GM03348 (cell line): ENCODE results near the gene WNK3.
"Not testable (repeated sequence)": the region's sequence is repeated elsewhere in the genome, so short reads cannot be mapped to it uniquely, and the experiment has no call there.

Experiments
- DNase-seq: peaks from one replicate; pipeline ENCODE4 v3.0.0; 2012; ENCODE audit warnings: low spot score

WNK3 gene

DNA sequence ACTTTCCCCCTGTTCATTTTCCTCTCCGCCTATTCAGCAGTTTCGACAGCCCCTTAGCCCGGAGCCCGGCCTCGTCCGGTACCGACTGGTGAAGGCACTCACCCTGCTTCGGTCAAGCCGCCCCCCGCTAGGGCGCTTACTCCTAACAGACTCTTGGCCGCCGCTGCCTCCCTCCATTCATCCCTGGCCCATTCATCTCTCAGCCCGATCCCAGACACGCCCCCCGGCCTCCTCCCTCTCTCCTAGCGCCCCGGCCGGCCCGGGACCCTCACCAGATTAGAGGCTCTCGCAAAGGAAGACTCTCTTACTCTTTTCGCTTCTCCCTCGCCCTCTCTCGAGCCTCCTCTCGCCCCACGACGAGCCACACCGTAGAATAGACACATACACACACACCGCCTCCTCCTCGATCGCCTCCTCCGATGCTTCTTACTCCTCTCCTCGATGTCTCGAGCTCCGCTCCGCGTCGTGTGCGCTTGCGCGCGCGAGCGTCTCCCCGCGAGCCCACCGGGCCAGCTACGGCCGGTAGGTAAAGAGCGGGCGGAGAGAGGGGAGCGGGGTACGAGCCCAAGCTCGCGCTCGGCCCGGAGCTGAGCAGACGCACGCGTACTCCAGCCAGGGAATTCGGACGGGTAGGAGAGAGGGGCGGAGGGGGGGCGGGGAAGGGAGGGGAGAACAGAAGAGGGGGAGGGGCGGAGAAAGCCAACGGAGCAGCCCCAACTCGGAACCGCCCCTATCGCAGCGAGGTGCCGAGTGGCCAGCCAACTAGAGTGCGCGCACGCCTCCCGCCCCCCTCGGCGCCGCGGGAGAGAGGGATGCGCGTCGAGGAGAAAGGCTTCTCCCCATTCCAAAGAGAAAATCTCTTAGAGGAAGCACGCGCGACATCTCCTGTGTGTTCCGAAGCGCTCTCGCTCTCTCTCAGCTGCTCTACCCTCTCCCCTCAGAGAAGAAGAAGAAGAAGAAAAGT lies at the start of gene WNK3:
TSS of gene WNK3 (minus strand) at position 633 of the 964 bp plus-strand sequence.
- peak; percentile 37 for DNase-seq

DNA sequence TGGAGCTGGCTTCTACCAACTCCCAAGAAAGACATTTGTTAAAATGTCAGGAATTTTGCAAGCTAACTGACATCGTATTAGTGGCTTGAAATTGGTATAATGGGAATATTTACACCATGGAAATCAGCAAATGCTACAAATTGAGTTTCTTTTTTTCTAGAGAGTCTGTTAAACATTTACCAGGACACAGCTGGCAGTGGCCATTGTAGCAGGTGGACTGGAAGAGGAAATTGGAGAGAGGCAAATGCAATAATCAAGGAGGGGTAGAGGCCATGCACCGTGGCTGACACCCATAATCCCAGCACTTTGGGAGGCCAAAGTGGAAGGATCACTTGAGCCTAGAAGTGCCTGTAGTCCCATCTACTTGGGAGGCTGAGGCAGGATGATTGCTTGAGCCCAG lies 49.4 kb upstream of the WNK3 start:
- no peak for DNase-seq

DNA sequence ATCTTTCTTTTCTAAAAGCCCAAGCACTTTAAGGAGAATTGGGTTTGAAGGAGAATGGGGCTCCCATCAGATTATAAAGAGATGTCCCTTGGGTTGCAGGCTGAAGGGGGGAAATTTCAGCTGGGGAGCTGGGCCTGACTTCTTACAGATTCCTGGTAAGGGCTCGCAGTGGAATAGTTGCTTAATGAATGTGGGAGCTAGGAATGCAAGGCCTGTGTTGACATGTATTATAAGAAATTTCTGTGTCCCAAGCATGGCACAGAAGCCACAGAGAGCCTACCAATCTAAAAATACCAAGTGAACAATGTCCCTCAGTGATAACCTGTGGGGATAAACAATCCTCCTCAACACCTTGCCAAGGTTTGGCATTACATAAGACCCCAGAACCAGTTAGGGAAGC lies 39.3 kb upstream of the WNK3 start:
- DNase-seq, result peak; percentile 6

DNA sequence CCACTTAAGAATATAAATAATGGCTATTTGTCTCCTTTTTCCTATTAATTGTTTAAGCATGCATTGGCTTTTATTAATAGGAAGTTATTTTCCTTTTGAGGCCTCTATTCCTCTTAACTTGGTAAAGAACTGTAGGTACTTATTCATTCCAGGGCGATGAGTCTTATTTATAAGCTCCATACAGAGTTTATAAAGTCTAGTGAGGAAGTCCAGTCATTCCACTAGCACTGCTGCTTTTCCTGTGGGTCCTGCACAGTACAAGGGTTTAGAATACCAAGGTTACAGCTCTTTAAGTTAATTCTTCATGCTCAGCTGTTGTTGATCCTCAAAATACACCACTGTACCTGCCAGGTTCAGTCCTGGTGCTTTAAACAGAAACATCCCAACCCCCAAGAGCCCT lies 28.5 kb upstream of the WNK3 start:
- no peak for DNase-seq

DNA sequence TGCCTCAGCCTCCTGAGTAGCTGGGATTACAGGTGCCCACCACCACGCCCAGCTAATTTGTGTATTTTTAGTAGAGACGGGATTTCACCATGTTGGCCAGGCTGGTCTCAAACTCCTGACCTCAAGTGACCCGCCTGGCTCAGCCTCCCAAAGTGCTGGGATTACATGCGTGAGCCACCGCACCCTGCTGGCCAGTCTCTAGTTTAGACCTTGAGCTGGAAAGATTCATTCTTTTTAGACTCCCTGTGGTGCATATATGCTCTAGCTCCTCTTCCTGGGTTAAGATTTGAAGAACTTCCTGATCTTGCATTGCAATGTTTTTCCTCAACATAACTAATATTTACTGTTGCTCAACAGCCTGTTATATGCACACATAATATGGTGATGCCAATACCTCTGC lies 26.8 kb upstream of the WNK3 start:
- DNase-seq, result not testable (repeated sequence)

DNA sequence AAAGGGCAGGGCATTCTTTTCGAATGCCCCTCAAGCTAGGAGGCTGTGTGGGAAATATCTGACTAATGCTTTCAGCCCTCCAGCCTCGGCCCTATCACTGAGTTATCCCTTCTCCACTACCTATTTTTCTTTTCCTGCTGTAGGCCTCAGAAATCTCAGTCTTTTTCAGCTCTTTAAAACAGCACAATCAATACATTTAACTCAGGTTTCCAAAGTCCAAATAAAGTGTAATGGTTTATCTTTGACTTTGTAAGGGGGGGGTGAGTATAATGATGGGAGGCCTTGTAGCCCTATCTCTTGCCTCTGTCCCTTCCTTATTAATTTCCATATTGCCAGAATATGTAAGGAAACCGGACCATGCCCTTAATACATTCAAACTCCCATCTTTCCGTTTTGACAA lies 1.6 kb upstream of the WNK3 start:
- DNase-seq, result no peak

DNA sequence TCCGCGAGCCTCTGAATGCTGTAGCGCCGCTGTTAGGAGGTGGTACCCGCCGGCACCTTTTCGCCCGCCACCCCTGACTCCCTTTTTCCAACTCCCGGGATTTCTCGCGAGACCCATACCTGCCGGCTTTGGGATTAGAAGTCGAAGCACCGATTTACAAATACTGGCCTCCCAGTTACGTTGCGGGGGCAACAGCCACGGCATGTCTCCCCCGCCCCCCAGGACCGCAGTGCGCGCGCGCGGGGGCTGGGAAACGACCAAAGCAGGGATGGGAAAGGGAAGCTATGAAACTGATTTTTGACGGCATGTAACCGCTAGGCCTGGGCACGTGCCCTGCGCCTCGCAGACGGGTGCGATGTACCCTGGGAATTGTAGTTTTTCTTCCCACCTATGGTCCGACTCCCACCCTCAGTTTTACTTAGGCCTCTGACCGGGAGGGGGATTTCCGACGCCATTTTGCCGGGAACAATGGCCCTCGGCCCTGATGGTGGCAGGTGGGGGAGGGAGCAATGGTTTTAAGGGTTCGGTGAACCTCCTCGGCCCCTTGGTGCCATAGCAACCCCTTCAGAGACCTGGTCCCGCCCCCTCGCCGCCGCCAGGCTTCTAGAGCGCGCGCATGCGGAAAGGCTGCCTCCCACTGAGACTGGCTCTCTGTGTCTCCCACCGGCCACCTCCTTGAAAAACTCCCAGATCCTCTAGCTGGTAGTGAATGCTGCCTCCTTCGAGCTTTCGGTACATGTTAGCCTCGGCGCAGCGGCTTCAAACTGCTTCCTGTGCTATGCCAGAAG lies 772 bp upstream of the WNK3 start:
- peak; percentile 8 for DNase-seq

DNA sequence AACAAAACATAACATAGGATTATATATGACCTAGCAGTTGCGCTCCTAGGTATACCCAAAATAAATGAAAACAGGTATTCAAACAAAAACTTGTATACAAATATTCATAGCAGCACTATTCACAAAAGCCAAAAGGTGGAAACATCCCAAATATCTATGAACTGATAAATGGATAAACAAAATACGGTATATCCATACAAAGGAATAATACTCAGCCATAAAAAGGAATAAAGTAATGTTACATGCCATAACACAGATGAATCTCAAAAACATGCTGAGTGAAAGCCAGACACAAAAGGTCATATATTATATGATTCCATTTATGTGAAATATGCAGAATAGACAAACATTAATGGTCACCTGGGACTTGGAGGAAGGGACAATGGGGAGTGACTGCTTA lies 5.2 kb downstream of the WNK3 start:
- DNase-seq, result no peak

DNA sequence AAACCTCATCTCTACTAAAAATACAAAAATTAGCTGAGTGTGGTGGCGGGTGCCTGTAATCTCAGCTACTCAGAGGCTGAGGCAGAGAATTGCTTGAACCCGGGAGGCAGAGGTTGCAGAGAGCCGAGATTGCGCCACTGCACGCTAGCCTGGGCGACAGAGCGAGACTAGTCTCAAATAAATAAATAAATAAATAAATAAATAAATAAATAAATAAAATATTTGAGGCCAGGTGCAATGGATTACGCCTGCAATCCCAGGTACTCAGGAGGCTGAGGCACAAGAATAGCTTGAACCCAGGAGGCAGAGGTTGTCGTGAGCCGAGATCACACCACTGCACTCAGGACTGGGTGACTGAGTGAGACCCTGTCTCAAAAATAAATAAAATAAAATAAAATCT lies 20.5 kb downstream of the WNK3 start:
- not testable (repeated sequence) for DNase-seq

DNA sequence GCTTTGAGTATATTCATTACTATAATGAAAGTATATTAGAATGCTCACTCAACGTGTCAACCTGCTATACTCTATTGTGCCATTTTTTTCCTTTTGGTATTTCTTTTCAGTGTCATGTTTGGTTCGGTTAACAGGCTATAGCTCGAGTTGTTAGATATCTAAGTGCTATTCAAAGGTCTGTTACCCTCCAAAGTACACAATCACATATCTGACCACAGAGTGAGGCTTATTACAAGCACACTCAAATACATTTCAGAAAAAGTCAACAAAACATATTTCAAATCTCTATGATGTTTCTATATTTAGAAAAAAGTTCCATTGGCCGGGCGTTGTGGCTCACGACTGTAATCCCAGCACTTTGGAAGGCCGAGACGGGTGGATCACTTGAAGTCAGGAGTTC lies 32.8 kb downstream of the WNK3 start:
- DNase-seq, result no peak

DNA sequence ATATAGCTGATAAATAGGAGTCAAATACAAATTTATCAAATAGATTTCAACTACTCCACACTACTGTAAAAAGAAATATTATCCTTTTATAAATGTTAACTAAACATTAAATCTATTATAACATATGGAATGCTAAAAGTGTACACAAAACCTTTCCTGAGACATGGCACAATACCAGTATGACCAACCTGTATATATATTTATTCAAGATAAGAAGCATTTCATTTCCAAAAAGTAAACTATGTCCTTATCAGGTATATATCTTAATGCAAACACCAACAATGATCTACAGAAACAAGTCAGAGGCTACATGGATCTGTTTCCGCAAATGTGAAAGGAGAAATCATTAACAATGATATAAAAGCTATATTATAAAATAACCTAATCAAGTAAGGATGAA lies 37.8 kb downstream of the WNK3 start:
- DNase-seq, result no peak

DNA sequence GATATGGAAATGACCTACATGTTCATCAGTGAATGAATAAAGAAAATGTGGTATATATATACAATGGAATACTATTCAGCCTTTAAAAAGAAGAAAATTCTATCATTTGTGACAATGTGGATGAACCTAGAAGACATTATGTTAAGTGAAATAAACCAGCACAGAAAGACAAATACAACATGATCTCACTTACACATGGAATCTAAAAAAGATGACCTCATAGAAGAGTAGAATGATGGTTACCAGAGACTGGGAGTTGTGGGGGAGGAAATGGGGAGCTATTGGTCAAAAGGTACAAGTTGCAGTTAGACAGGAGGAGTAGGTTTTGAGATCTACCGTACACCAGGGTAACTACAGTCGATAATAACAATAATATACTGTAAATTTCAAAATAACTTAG lies 51.5 kb downstream of the WNK3 start:
- DNase-seq, result no peak

DNA sequence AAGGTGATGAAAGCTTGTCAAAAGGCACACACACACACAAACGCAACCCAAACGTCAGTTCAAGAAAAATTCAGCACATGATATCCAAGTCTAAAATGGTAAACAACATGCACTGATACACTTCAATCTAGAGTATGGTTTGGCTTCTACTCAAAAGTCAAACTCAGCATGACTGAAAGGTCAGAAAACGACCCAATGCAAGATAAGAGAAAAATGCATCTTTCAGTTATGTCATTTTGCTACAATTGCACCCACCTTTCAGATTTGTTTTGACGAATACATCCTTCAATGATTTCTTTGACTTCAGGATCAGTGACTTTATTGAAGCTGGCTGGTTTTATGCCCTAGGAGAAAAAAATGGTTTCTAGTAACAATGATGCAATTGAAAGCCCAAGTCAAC lies 56.3 kb downstream of the WNK3 start:
- DNase-seq, result no peak

DNA sequence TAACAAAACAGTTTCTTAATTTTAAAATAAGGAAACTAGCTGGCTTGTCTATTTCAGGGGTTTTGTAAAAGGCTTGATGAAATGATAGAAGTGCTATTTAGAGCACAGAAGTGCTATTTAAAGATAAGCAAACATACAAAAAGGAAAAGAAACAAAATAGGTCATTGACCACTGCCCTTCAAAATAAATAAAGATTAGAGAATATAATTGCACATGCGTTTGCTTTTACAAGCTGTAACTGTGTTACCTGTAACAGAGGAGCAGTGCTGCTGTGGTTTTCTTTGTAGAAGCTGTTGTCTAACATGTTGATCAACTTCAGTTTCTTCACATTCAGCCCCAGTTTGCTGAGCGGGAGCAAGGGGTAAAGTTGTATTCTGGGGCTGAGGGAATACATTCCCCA lies 63.5 kb downstream of the WNK3 start:
- no peak for DNase-seq

DNA sequence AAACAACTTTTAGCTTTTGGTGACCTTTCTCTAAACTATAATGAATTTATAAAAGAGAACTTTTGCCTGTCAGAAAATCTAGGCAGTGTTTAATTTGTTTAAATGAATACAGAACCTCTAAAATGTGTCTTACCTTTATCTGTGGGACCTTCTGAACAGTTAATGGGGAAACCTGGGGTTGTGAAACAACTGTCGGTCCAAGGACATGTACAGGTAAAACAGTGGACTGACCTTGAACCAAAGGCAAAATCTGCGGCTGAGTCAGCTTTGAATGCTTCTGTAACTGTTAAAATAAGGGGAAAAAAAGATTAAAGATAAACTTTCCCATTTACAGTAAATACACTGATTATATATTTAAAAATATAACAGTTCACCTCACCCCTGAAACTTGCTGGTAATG lies 65.1 kb downstream of the WNK3 start:
- DNase-seq, result no peak

DNA sequence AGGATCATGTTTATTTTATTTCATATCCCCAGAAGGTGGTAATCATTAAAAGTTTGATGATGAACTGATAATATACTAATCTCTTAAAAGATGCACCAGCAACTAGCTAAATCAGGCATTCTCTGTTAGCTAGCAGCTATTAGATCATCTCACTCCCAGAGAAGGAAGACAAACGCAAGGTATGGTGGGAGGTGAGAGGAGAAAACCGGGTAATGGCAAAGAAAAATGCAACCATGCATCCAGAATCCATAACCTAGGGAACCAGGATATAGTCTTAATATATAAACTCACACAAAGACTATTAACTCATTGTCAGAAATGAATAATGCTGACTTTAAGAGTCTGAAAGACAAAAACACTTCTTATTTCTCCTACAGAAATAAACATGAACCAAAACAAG lies 66.1 kb downstream of the WNK3 start:
- DNase-seq, result no peak

DNA sequence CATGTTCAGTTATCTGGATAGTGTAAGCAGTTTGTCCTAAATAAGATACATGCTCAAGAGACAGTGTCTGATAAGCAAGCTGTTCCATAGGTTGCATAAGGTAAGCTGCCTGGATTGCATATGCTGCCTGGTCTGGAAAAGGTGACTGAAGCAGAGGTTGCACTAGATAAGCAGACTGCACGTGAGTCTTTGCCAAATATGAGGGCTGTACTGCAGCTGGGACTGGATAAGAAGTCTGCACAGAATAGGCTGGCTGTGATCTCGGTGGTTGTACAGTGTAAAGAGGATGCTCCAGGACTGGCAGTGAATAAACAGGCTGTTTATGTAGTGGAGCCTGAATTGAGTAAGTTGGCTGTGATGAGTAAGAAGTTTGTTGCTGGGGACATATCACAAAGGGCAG lies 68.9 kb downstream of the WNK3 start:
- DNase-seq, result no peak

DNA sequence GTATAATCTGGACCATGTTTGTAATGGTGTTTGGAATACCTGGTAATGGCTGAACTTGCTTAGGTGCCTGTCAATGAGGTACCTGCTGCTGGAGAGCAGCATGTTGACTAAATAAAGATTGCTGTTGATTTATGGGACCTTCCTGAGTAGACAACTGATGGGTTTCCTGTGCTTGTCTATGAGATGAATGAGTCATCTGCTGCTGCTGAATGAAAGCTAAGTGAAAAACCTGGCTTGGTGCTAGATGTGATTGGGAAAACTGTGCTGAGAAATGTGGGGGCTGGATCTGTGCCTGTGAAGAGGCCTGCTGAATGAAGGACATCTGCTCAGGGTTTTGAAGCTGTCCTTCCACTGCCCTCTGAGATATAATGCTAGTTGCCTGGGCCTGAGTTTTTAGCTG lies 69.6 kb downstream of the WNK3 start:
- DNase-seq, result no peak

DNA sequence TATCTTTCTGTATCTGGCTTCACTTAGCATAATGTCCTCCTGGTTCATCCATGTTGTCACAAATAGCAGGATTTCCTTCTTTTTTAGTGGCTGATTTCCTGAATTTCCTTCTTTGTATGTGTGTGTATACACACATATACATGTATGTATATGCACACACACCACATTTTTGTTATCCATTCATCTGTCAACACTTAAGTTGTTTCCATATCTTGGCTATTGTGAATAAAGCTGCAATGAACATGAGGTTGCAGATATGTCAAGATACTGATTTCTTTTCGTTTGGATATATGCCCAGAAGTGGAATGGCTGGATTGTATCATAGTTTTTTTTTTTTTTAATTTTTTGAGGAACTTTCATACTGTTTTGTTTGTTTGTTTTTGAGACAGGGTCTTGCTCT lies 76.2 kb downstream of the WNK3 start:
- no peak for DNase-seq

DNA sequence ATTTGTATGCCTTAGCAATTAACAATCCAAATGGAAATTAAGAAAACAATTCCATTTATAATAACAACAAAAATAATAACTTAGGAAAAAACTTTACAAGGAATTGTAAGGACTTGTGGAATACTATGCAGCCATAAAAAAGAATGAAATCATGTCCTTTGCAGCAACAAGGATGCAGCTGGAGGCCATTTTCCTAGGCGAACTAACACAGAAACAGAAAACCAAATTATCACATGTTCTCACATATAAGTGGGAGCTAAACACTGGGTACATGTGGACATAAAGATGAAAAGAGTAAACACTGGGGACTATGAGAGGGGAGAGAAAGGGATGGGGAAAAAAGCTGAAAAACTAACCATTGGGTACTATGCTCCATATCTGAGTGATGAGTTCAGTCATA lies 77.4 kb downstream of the WNK3 start:
- DNase-seq, result no peak

DNA sequence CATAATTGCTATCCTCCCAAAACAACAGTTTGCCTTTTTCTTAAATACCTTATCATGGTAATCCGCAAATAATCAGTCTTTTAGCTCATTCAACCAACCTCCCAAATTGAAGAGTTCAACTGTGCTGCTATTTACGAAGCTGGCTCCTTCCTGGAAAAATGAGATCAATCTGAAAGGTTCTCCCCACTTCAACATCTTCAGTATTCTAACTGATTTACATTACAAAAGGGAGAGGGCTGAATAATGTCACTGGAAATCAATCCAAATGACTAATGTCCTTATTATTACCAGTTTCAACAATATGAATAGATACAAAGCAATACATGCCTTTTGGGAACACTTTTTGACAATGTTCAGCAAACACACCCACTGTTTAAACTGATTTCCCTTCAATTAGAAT lies 86.2 kb downstream of the WNK3 start:
- DNase-seq, result no peak

DNA sequence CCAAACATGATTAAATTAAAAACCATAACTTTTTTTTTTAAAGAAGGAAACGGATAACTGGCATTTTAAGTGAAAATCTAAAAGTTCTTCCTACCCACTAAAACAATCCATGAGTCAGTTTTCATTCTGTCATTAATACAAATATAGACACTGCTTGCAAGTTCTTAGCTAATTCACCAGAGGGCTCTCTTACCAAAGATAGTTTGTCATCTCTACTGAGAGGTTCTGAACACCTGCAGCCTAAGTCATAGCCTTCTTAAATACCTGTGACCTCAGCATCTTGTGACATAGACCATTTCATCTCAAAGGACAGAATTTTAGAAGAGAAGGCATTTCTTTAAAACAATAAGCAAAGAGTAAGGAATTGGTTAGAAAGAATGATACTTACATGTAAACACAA lies 109.5 kb downstream of the WNK3 start:
- peak; percentile 28 for DNase-seq

DNA sequence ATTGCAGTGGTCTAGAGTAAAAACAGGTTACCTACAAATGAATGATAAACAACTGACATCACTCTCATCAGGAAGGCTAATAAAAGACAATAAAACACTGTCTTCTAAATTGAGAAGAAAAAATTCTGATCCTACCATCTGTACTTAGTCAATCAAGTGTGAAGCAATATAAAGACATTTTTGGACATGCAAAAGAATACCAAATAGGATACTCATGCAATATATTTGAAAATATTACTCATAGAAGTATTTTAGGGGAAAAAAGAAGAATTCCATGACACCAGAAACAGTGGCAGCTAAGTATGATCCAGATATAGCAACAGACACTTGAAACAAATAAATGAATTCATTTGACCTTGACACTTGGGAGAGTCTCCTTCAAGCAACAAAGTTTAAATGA lies 111.0 kb downstream of the WNK3 start:
- peak; percentile 9 for DNase-seq
